ENCODE results near the gene ZNF618.

- TF ChIP-seq, protein P1, sequence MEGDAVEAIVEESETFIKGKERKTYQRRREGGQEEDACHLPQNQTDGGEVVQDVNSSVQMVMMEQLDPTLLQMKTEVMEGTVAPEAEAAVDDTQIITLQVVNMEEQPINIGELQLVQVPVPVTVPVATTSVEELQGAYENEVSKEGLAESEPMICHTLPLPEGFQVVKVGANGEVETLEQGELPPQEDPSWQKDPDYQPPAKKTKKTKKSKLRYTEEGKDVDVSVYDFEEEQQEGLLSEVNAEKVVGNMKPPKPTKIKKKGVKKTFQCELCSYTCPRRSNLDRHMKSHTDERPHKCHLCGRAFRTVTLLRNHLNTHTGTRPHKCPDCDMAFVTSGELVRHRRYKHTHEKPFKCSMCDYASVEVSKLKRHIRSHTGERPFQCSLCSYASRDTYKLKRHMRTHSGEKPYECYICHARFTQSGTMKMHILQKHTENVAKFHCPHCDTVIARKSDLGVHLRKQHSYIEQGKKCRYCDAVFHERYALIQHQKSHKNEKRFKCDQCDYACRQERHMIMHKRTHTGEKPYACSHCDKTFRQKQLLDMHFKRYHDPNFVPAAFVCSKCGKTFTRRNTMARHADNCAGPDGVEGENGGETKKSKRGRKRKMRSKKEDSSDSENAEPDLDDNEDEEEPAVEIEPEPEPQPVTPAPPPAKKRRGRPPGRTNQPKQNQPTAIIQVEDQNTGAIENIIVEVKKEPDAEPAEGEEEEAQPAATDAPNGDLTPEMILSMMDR (conservative IDR thresholded peaks at IDR 0.05 in 1 of 2, IDR thresholded peaks at IDR 0.05 in 1 of 2; ENCODE audit: extremely low read depth in 1 of 2, insufficient read depth in 1 of 2, low read depth in 1 of 2, low read length in 2 of 2) = no peak
- TF ChIP-seq EZH2 (IDR thresholded peaks at IDR 0.05; ENCODE audit: borderline replicate concordance, low read length) = no peak
These were observed 129.5 kb downstream of the ZNF618 start for GRCh38 chr9:114005371-114006154.

Measured in mammary epithelial cell (primary cell).